ENCODE results near the gene CCPG1.
"Not testable (repeated sequence)": the region's sequence is repeated elsewhere in the genome, so short reads cannot be mapped to it uniquely, and the experiment has no call there.

The CCPG1 gene, protein sequence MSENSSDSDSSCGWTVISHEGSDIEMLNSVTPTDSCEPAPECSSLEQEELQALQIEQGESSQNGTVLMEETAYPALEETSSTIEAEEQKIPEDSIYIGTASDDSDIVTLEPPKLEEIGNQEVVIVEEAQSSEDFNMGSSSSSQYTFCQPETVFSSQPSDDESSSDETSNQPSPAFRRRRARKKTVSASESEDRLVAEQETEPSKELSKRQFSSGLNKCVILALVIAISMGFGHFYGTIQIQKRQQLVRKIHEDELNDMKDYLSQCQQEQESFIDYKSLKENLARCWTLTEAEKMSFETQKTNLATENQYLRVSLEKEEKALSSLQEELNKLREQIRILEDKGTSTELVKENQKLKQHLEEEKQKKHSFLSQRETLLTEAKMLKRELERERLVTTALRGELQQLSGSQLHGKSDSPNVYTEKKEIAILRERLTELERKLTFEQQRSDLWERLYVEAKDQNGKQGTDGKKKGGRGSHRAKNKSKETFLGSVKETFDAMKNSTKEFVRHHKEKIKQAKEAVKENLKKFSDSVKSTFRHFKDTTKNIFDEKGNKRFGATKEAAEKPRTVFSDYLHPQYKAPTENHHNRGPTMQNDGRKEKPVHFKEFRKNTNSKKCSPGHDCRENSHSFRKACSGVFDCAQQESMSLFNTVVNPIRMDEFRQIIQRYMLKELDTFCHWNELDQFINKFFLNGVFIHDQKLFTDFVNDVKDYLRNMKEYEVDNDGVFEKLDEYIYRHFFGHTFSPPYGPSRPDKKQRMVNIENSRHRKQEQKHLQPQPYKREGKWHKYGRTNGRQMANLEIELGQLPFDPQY

GRCh38 chr15:55408012-55408928, at the start of gene CCPG1, which contains the start of gene PIERCE2:
Gene CCPG1, minus strand, starts transcription at chr15:55408359. Its CDS starts 18,935 bp downstream, at chr15:55389424.
Gene PIERCE2, plus strand, starts transcription at chr15:55408495. Its CDS starts 274 bp downstream, at chr15:55408769.
- peak; percentile 93 for DNase-seq

GRCh38 chr15:55457401-55458022, 49.4 kb upstream of the CCPG1 start:
- no peak for DNase-seq

DNA sequence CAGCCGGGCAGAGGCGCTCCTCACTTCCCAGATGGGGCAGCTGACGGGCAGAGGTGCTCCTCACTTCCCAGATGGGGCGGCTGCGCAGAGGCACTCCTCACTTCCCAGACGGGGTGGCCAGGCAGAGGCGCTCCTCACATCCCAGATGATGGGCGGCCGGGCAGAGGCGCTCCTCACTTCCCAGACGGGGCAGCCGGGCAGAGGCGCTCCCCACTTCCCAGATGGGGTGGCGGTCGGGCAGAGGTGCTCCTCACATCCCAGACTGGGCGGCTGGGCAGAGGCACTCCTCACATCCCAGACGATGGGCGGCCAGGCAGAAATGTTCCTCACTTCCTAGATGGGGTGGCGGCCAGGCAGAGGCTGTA, 38.9 kb upstream of the CCPG1 start:
- not testable (repeated sequence) for DNase-seq

DNA sequence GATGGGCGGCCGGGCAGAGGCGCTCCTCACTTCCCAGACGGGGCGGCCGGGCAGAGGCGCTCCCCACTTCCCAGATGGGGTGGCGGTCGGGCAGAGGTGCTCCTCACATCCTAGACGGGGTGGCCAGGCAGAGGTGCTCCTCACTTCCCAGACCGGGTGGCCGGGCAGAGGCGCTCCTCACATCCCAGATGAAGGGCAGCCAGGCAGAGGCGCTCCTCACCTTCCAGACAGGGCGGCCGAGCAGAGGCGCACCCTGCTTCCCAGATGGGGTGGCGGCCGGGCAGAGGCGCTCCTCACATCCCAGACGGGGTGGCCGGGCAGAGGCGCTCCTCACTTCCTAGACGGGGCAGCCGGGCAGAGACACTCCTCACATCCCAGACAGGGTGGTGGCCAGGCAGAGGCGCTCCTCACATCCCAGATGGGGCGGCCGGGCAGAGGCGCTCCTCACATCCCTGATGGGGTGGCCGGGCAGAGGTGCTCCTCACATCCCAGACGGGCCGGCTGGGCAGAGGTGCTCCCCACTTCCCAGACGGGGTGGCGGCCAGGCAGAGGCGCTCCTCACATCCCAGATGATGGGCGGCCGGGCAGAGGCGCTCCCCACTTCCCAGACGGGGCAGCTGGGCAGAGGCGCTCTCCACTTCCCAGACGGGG, 38.3 kb upstream of the CCPG1 start:
- DNase-seq, result not testable (repeated sequence)

GRCh38 chr15:55445936-55446335, 37.8 kb upstream of the CCPG1 start:
- DNase-seq, result not testable (repeated sequence)

DNA sequence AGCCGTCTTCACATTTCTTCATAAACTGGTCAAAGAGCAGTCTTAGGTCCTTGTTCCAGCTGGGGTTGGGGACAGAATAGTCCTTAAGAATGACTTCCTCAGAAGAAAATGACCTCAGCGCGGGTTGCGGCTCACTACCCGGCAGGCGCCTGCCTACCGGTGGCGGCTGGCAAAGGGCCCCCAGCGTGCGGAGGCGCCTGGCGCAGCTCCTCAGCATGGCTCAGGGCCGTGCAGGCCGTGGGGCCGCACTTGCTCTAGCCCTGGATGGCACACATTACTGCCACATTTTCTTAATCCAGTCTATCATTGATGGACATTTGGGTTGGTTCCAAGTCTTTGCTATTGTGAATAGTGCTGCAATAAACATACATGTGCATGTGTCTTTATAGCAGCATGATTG, 35.0 kb upstream of the CCPG1 start:
- DNase-seq, result not testable (repeated sequence)

- DNase-seq, result peak; percentile 55
Measured at GRCh38 chr15:55434989-55435825, 27.0 kb upstream of the CCPG1 start.

- DNase-seq, result no peak
Measured at GRCh38 chr15:55422089-55422488, 13.9 kb upstream of the CCPG1 start.

GRCh38 chr15:55420171-55420866, 12.2 kb upstream of the CCPG1 start:
- no peak for DNase-seq

GRCh38 chr15:55417678-55418077, 9.5 kb upstream of the CCPG1 start:
- not testable (repeated sequence) for DNase-seq

GRCh38 chr15:55408976-55409375, 817 bp upstream of the CCPG1 start:
- DNase-seq, result not testable (repeated sequence)

GRCh38 chr15:55407498-55408011, 604 bp downstream of the CCPG1 start:
- peak; percentile 47 for DNase-seq

DNA sequence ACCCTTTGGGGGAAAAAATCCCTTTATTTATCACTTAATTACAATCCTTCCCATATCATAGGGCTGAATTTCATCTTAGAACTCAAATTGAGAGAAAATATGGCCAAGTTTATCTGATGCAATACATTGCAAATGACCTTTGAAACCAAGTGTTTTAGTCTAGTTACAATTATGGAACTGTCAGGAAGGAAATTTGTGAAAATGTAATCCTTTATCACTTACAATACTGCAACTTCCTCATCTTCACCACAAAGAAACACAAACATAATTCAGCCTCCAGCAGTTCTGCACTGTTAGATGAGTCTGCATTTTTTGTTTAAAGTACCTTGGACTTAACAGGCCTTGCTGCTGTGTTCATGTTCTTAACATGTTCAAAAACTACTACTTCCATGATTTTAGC, 4.6 kb downstream of the CCPG1 start:
- DNase-seq, result peak; percentile 6

GRCh38 chr15:55402707-55403106, 5.5 kb downstream of the CCPG1 start:
- no peak for DNase-seq

GRCh38 chr15:55401786-55402246, 6.3 kb downstream of the CCPG1 start:
- no peak for DNase-seq

DNA sequence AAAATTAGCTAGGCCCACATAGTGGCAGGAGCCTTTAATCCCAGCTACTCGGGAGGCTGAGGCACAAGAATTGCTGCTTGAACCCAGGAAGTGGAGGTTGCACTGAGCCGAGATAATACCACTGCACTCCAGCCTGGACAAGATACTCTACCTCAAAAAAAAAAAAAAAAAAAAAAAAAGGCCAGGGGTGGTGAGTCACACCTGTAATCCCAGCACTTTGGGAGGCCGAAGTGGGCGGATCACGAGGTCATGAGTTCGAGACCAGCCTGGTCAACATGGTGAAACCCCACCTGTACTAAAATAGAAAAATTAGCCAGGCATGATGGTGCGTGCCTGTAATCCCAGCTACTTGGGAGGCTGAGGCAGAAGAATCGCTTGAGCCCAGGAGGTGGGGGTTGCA, 8.1 kb downstream of the CCPG1 start:
- DNase-seq, result not testable (repeated sequence)

- no peak for DNase-seq
Measured at GRCh38 chr15:55398243-55398642, 9.9 kb downstream of the CCPG1 start.

GRCh38 chr15:55394694-55395093, 13.5 kb downstream of the CCPG1 start:
- DNase-seq, result no peak

DNA sequence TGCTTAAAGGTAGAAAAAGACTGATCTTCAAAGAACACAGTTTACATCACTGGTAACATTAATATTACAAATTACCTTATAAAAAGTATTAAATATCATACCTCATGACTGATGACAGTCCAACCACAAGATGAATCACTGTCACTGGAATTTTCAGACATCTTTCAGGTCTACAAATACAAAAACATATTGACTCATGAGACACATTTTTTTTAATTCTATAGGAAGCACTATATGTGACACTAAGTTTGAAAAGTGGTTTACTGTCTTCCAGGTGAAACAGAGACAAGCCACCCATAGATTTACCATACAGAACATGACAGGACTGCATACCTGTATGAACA, 18.9 kb downstream of the CCPG1 start:
- peak; percentile 53 for DNase-seq

DNA sequence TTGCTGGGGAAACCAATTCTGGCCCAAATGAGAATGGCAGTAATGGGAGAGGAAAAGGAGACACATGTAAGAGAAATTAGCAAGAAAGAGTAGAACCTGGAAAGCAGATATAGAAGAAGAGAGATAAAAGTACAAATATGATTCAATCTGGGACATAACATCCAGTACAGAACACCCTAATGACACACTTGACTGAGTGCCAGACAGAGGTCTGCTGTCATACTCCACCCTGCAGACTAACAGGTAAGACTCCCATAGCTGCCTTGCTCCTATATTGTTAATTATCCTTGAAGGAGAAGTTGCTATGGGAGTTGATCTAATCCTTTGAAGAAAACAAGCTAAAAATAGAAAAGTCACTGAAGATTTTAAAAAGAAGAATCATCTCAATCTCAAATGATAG, 21.1 kb downstream of the CCPG1 start:
- no peak for DNase-seq
